Panc1 (cell line): ENCODE results near the gene EGFL7. TPM values are rescaled to one million over a fixed set of nuclear protein-coding genes. Genes with fewer than 3 reads are reported as not detected.

Experiments
- ATAC-seq: fragments of 200-7000 bp; cut with Tn5 transposase; 2 replicates; pipeline ENCODE4 v1.9.1; 2020; ENCODE audit warnings: mild to moderate bottlenecking, moderate library complexity
- BruUV-seq: library from RNA; stranded (reverse); fragments of 400-500 nt; replicated peaks from 2 replicates; lab custom pipeline; 2021; lab: Mats Ljungman, UMichigan
- CTCF ChIA-PET: fragments of 300-600 bp; sonication (Branson Sonifier 250); formaldehyde crosslinking; loops from one replicate; lab custom pipeline; 2022; ENCODE audit warnings: antibody characterized with exemption; lab: Charles Lee
- POLR2A ChIA-PET: fragments of 300-600 bp; sonication (Branson Sonifier 250); formaldehyde crosslinking; loops from one replicate; lab custom pipeline; 2022; ENCODE audit warnings: antibody characterized with exemption; lab: Charles Lee
- DNase-seq: peaks from one replicate; pipeline ENCODE4 v3.0.0-alpha.2; 2010; ENCODE audit warnings: low read depth, low spot score
- H3K27ac ChIP-seq: 2 replicates; pipeline ENCODE4 v1.5.1; 2011; ENCODE audit warnings: mild to moderate bottlenecking, low read length, inconsistent platforms
- H3K27me3 ChIP-seq: fragments of 200-500 bp; sonication (Bioruptor generic); 2 replicates; pipeline ENCODE4 v1.6.0; 2014; ENCODE audit warnings: low read length, inconsistent platforms; ENCODE audit not compliant: control insufficient read depth, insufficient read depth
- H3K36me3 ChIP-seq: fragments of 200-500 bp; sonication (Bioruptor generic); 2 replicates; pipeline ENCODE4 v1.5.1; 2014; ENCODE audit warnings: inconsistent platforms, mild to moderate bottlenecking, low read length, moderate library complexity; ENCODE audit not compliant: control insufficient read depth, insufficient read depth
- H3K4me1 ChIP-seq: 2 replicates; pipeline ENCODE4 v1.5.1; 2011; ENCODE audit warnings: inconsistent platforms, mild to moderate bottlenecking, low read length, moderate library complexity; ENCODE audit not compliant: control insufficient read depth, insufficient read depth
- H3K4me3 ChIP-seq, 2 experiments: 2 replicates each; pipeline ENCODE4 v1.5.1; 2011 to 2012; ENCODE audit warnings: low read depth in 2 of 2, low read length in 2 of 2, mild to moderate bottlenecking in 2 of 2, inconsistent platforms in 1 of 2, moderate library complexity in 1 of 2
- H3K9me3 ChIP-seq: fragments of 200-500 bp; sonication (Bioruptor generic); 2 replicates; pipeline ENCODE4 v1.5.1; 2014; ENCODE audit warnings: low read depth, mild to moderate bottlenecking, inconsistent platforms, low read length, moderate library complexity; ENCODE audit not compliant: control insufficient read depth, insufficient read depth
- CTCF ChIP-seq: fragments of 450-650 bp; IDR thresholded peaks from 2 replicates; pipeline ENCODE4 v1.5.1; 2017; ENCODE audit warnings: mild to moderate bottlenecking
- POLR2AphosphoS5 ChIP-seq: IDR thresholded peaks from 2 replicates; pipeline ENCODE4 v1.6.1; 2012; ENCODE audit warnings: mild to moderate bottlenecking, low read depth, low read length, moderate library complexity
- REST ChIP-seq, 2 experiments: IDR thresholded peaks; 2 replicates each; pipeline ENCODE4 v1.6.1; 2011 to 2012; ENCODE audit warnings: low read depth in 2 of 2, control low read depth in 1 of 2, low read length in 1 of 2, mild to moderate bottlenecking in 1 of 2, moderate library complexity in 1 of 2; ENCODE audit not compliant: insufficient read depth in 1 of 2
- TCF7L2 ChIP-seq: IDR thresholded peaks from 2 replicates; pipeline ENCODE4 v1.6.1; 2011; ENCODE audit warnings: mild to moderate bottlenecking, low read depth, low read length, inconsistent platforms
- in situ Hi-C: cut with HindIII; loops from 2 replicates; pipeline ENCODE4 v1.10.0; 2016; ENCODE audit warnings: low sequenced_read_pairs, low pct_unique_long_range_greater_than_20kb
- intact Hi-C: fragments of 100-400 bp; cut with micrococcal nuclease; formaldehyde crosslinking; loops from one replicate; pipeline ENCODE4 v1.10.0; 2022; ENCODE audit not compliant: unreplicated experiment
- total RNA-seq: library from RNA; stranded (reverse); gene quantifications from one replicate; pipeline ENCODE4 v1.2.1, GENCODE V29; 2021; ENCODE audit not compliant: unreplicated experiment

Gene EGFL7
- total RNA-seq, 1 experiment from 2014 or later = 42.3 TPM

GRCh38 chr9:136629879-136630661, 32.6 kb upstream of the EGFL7 start:
- H3K4me1 ChIP-seq = peaks cover 13% of the 10 kb centered on the region
- ChIA-PET POLR2A (no interaction called here), CTCF (interaction anchor here (2.7 kb wide), 1 partner anchor 145 kb away, joined by 17 read pairs; no protein-coding TSS in a partner anchor)
- no peaks in the 10 kb centered on the region for H3K9me3 ChIP-seq
- no peaks in the 10 kb centered on the region for H3K36me3 ChIP-seq
- H3K4me3 ChIP-seq = no peak overlapping the region
- no TSS peak for BruUV-seq
- intact Hi-C loops (loop anchor here (2.0 kb wide), 1 partner anchor 141 kb away; no protein-coding TSS in a partner anchor), in situ Hi-C loops (no loop called here)
- no peak overlapping the region for H3K27ac ChIP-seq
- DNase-seq = no peak
- TF ChIP-seq POLR2AphosphoS5 = no peak
- TF ChIP-seq CTCF = peak; percentile 69
- ATAC-seq = 0 out of 2 replicates have a peak, but pooled peaks have one; percentile 44
- H3K27me3 ChIP-seq = no peaks in the 10 kb centered on the region

- BruUV-seq = no TSS peak
- H3K4me3 ChIP-seq = no peak overlapping the region
- H3K36me3 ChIP-seq = no peaks in the 10 kb centered on the region
- no peaks in the 10 kb centered on the region for H3K9me3 ChIP-seq
- H3K27me3 ChIP-seq = no peaks in the 10 kb centered on the region
- intact Hi-C loops = loop anchor here (2.0 kb wide), 1 partner anchor 142 kb away; no protein-coding TSS in a partner anchor
- peaks cover 8% of the 10 kb centered on the region for H3K4me1 ChIP-seq
- POLR2A ChIA-PET = no interaction called here
- in situ Hi-C loops = no loop called here
- no peak overlapping the region for H3K27ac ChIP-seq
- TF ChIP-seq CTCF (no peak), TCF7L2 (no peak), REST (IDR thresholded peaks at IDR 0.05; ENCODE audit: insufficient read depth in 1 of 2, low read depth in 2 of 2, low read length in 1 of 2) (no peak)
- DNase-seq (no peak), ATAC-seq (no peak)
- CTCF ChIA-PET = no interaction called here
These were observed 32.1 kb upstream of the EGFL7 start for GRCh38 chr9:136630662-136630992.
